K562 (cell line): Measurements from ENCODE around the gene HDLBP. TPM values are rescaled to one million over a fixed set of nuclear protein-coding genes. Genes with fewer than 3 reads are reported as not detected.

Experiments
- PHTF2 ChIP-seq: fragments of 250-450 bp; sonication (Bioruptor Pico); IDR thresholded peaks from 2 replicates; pipeline ENCODE4 v1.5.0; 2021; ENCODE audit warnings: mild to moderate bottlenecking
- polyA plus RNA-seq, 8 experiments: library from polyadenylated mRNA; depleted of rRNA in 4 of 8; stranded (reverse) in 5 of 8; unstranded in 3 of 8; fragments of >200 nt; fragmentation: Nextera tagmentation in 2 of 8; fragmentation: Illumina TruSeq in 1 of 8; extraction: Ambion mirVana in 2 of 8; extraction: Trizol in 1 of 8; gene quantifications; 2 replicates each; pipeline versions ENCODE4 v1.2.1 to v1.2.3, GENCODE V29; 2011 to 2014; ENCODE audit warnings: inconsistent platforms in 1 of 8, missing spikeins in 1 of 8
- total RNA-seq, 7 experiments: library from RNA; depleted of rRNA in 6 of 7; stranded (reverse); fragments of >200 nt in 6 of 7; fragmentation: Illumina TruSeq in 2 of 7; extraction: Trizol in 2 of 7; gene quantifications; 2 replicates each; pipeline versions ENCODE4 v1.2.1 to v1.2.3, GENCODE V29; 2011 to 2021; ENCODE audit warnings: low replicate concordance in 1 of 7
- TF ChIP-seq, protein P1 (sequence below): fragments of 200-600 bp; sonication (generic); IDR thresholded peaks from one replicate; pipeline ENCODE4 v1.6.1; 2012; ENCODE audit warnings: mild to moderate bottlenecking, low read depth, low read length, inconsistent platforms
- TF ChIP-seq, protein P2 (sequence below): fragments of 450-650 bp; conservative IDR thresholded peaks from 2 replicates; pipeline ENCODE4 v1.6.1; 2016; ENCODE audit warnings: missing genetic modification characterization, low read depth, mild to moderate bottlenecking, control low read depth, missing compliant biosample characterization

The HDLBP gene
- total and polyA plus RNA-seq, 9 of the 15 experiments (the other 6 are each of a cell fraction or from before 2014, with no cell fraction given) = 24.4 to 378 (median 146) TPM

DNA sequence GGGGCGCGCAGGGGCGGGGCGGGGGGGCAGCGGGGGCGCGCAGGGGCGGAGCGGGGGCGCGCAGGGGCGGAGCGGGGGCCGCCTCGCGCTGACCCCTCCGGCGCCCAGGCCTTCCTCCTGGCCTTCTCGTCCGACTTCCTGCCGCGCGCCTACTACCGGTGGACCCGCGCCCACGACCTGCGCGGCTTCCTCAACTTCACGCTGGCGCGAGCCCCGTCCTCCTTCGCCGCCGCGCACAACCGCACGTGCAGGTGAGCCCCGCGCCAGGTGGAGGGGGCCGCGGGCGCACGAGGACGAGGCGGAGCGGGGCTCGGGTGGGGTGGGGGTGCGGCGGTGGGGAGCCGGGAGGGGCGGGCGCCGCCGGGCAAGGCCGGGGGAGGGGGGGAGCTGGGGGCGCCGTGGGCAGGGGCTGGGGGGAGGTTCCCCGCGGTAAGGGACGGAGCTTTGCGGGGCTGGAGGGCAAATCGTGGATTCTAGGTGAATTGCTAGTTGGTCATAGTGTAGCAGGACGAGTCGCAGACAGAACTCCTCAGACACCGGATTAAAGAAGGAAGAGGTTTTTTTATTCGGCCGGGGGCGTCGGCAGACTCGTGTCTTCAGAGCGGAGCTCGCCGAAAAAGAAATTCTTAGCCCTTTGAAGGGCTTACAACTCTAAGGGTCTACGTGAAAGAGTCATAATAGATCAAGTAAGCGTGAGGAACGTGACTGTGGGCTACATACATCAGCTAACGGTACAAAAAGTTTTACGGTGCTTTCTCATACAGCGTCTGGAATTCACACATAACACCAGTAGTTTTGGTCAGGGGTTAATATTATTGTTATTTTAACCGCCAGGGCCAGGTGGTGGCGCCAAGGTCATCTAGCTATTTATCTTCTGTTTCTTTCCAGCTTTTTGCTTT lies 97.1 kb downstream of the HDLBP start (continued):
- TF ChIP-seq, protein P1, sequence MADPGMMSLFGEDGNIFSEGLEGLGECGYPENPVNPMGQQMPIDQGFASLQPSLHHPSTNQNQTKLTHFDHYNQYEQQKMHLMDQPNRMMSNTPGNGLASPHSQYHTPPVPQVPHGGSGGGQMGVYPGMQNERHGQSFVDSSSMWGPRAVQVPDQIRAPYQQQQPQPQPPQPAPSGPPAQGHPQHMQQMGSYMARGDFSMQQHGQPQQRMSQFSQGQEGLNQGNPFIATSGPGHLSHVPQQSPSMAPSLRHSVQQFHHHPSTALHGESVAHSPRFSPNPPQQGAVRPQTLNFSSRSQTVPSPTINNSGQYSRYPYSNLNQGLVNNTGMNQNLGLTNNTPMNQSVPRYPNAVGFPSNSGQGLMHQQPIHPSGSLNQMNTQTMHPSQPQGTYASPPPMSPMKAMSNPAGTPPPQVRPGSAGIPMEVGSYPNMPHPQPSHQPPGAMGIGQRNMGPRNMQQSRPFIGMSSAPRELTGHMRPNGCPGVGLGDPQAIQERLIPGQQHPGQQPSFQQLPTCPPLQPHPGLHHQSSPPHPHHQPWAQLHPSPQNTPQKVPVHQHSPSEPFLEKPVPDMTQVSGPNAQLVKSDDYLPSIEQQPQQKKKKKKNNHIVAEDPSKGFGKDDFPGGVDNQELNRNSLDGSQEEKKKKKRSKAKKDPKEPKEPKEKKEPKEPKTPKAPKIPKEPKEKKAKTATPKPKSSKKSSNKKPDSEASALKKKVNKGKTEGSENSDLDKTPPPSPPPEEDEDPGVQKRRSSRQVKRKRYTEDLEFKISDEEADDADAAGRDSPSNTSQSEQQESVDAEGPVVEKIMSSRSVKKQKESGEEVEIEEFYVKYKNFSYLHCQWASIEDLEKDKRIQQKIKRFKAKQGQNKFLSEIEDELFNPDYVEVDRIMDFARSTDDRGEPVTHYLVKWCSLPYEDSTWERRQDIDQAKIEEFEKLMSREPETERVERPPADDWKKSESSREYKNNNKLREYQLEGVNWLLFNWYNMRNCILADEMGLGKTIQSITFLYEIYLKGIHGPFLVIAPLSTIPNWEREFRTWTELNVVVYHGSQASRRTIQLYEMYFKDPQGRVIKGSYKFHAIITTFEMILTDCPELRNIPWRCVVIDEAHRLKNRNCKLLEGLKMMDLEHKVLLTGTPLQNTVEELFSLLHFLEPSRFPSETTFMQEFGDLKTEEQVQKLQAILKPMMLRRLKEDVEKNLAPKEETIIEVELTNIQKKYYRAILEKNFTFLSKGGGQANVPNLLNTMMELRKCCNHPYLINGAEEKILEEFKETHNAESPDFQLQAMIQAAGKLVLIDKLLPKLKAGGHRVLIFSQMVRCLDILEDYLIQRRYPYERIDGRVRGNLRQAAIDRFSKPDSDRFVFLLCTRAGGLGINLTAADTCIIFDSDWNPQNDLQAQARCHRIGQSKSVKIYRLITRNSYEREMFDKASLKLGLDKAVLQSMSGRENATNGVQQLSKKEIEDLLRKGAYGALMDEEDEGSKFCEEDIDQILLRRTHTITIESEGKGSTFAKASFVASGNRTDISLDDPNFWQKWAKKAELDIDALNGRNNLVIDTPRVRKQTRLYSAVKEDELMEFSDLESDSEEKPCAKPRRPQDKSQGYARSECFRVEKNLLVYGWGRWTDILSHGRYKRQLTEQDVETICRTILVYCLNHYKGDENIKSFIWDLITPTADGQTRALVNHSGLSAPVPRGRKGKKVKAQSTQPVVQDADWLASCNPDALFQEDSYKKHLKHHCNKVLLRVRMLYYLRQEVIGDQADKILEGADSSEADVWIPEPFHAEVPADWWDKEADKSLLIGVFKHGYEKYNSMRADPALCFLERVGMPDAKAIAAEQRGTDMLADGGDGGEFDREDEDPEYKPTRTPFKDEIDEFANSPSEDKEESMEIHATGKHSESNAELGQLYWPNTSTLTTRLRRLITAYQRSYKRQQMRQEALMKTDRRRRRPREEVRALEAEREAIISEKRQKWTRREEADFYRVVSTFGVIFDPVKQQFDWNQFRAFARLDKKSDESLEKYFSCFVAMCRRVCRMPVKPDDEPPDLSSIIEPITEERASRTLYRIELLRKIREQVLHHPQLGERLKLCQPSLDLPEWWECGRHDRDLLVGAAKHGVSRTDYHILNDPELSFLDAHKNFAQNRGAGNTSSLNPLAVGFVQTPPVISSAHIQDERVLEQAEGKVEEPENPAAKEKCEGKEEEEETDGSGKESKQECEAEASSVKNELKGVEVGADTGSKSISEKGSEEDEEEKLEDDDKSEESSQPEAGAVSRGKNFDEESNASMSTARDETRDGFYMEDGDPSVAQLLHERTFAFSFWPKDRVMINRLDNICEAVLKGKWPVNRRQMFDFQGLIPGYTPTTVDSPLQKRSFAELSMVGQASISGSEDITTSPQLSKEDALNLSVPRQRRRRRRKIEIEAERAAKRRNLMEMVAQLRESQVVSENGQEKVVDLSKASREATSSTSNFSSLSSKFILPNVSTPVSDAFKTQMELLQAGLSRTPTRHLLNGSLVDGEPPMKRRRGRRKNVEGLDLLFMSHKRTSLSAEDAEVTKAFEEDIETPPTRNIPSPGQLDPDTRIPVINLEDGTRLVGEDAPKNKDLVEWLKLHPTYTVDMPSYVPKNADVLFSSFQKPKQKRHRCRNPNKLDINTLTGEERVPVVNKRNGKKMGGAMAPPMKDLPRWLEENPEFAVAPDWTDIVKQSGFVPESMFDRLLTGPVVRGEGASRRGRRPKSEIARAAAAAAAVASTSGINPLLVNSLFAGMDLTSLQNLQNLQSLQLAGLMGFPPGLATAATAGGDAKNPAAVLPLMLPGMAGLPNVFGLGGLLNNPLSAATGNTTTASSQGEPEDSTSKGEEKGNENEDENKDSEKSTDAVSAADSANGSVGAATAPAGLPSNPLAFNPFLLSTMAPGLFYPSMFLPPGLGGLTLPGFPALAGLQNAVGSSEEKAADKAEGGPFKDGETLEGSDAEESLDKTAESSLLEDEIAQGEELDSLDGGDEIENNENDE = no peak
- TF ChIP-seq PHTF2 (CRISPR knock-in tag) = no peak
- TF ChIP-seq, protein P2, sequence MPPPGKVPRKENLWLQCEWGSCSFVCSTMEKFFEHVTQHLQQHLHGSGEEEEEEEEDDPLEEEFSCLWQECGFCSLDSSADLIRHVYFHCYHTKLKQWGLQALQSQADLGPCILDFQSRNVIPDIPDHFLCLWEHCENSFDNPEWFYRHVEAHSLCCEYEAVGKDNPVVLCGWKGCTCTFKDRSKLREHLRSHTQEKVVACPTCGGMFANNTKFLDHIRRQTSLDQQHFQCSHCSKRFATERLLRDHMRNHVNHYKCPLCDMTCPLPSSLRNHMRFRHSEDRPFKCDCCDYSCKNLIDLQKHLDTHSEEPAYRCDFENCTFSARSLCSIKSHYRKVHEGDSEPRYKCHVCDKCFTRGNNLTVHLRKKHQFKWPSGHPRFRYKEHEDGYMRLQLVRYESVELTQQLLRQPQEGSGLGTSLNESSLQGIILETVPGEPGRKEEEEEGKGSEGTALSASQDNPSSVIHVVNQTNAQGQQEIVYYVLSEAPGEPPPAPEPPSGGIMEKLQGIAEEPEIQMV = no peak
